ENCODE results near the gene EIF6. TPM values are rescaled to one million over a fixed set of nuclear protein-coding genes. Genes with fewer than 3 reads are reported as not detected.
A peak's percentile ranks its signal among the peaks of the same experiment; 100 is the strongest.

The EIF6 gene
- total and polyA plus RNA-seq, 2 donors (not counting 1 experiment from before 2014, with no cell fraction given): 74.1 to 81.2 TPM

GRCh38 chr20:35277531-35278395 lies 6.8 kb downstream of the EIF6 start, which contains the start of gene MMP24OS:
Gene MMP24OS, minus strand, starts transcription at chr20:35278122. Its CDS starts 193 bp downstream, at chr20:35277929.
- intact Hi-C loops (cut with micrococcal nuclease): loop anchor here (1.0 to 2.0 kb wide), 3 partner anchors 133 to 401 kb away; partner anchors contain the start of genes ACSS2, TRPC4AP and UQCC1
- Histone ChIP-seq H3K4me2 (replicated peaks; ENCODE audit: low read depth, low read length, poor library complexity, severe bottlenecking) (peak within 1 kb of the TSS; percentile 90), H3K4me1 (ENCODE audit: control insufficient read depth in 2 of 2, insufficient read depth in 2 of 2, low read length in 2 of 2) (peaks cover 14 to 21% of the 10 kb centered on the region in 2 donors), H3K79me2 (ENCODE audit: control insufficient read depth, insufficient read depth, low read length) (peaks cover 45% of the 10 kb centered on the region), H3K27ac (ENCODE audit: low read length in 2 of 2) (peak within 1 kb of the TSS; percentile 92 to 96), H3K9ac (ENCODE audit: low read length) (peak within 1 kb of the TSS; percentile 82), H3K27me3 (replicated peaks in 1 of 4; ENCODE audit: control extremely low read depth in 1 of 4, control insufficient read depth in 3 of 4, insufficient read depth in 4 of 4, low read length in 3 of 4) (no peaks in the 10 kb centered on the region), H3K9me3 (ENCODE audit: control extremely low read depth in 1 of 3, control insufficient read depth in 2 of 3, insufficient read depth in 1 of 3, low read length in 2 of 3) (no peaks in the 10 kb centered on the region), H3K36me3 (replicated peaks in 1 of 2; ENCODE audit: control extremely low read depth in 1 of 2, control insufficient read depth in 1 of 2, extremely low read depth in 1 of 2, insufficient read depth in 2 of 2, low read length in 1 of 2) (peaks cover 3 to 44% of the 10 kb centered on the region in 2 experiments), H3K4me3 (ENCODE audit: control extremely low read depth in 1 of 5, extremely low read depth in 1 of 5, insufficient read depth in 1 of 5, low read depth in 2 of 5, low read length in 4 of 5) (peak within 1 kb of the TSS; percentile 70 to 86 (median 77)), H2AFZ (ENCODE audit: insufficient read depth, low read depth, low read length, poor library complexity, severe bottlenecking) (peak within 1 kb of the TSS; percentile 66), H4K20me1 (ENCODE audit: control insufficient read depth, insufficient read depth, low read length, poor library complexity, severe bottlenecking) (no peaks in the 10 kb centered on the region)
- H3K4me1 Mint-ChIP-seq: peaks cover 20% of the 10 kb centered on the region
- TF ChIP-seq, protein P1, sequence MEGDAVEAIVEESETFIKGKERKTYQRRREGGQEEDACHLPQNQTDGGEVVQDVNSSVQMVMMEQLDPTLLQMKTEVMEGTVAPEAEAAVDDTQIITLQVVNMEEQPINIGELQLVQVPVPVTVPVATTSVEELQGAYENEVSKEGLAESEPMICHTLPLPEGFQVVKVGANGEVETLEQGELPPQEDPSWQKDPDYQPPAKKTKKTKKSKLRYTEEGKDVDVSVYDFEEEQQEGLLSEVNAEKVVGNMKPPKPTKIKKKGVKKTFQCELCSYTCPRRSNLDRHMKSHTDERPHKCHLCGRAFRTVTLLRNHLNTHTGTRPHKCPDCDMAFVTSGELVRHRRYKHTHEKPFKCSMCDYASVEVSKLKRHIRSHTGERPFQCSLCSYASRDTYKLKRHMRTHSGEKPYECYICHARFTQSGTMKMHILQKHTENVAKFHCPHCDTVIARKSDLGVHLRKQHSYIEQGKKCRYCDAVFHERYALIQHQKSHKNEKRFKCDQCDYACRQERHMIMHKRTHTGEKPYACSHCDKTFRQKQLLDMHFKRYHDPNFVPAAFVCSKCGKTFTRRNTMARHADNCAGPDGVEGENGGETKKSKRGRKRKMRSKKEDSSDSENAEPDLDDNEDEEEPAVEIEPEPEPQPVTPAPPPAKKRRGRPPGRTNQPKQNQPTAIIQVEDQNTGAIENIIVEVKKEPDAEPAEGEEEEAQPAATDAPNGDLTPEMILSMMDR (IDR thresholded peaks at IDR 0.05): peak; percentile 22
- no peak for TF ChIP-seq EZH2 (IDR thresholded peaks at IDR 0.05; ENCODE audit: borderline replicate concordance, insufficient read depth, low read depth, low read length, poor library complexity, severe bottlenecking)
- WGBS (ENCODE audit: insufficient coverage): under 1% methylated on average over 76 of the region's 76 CpGs
- no peaks in the 10 kb centered on the region for H3K27me3 Mint-ChIP-seq
- ATAC-seq (ENCODE audit: low read depth) (peak; percentile 90), DNase-seq (peak; percentile 95)
- ChIA-PET CTCF (interaction anchor here (0.6 to 1.4 kb wide), 8 partner anchors 24 to 441 kb away, joined by 3 to 5 read pairs (median 3); no protein-coding TSS in a partner anchor), POLR2A (interaction anchor here (0.5 to 1.7 kb wide), 11 partner anchors 131 to 1697 kb away, joined by 3 to 7 read pairs (median 3); partner anchors contain the start of genes RBM39 and SCAND1)
- H3K27ac Mint-ChIP-seq: peak within 1 kb of the TSS; percentile 99
- no peaks in the 10 kb centered on the region for H3K9me3 Mint-ChIP-seq (ENCODE audit: insufficient read depth)
- peak within 1 kb of the TSS; percentile 94 for H3K4me3 Mint-ChIP-seq

Measured in B cell (primary cell).